Measurements from ENCODE around the gene CPNE5.

CPNE5 gene

GRCh38 chr6:36857325-36857724 lies 18.1 kb upstream of the CPNE5 start:
- no peak for DNase-seq (ENCODE audit: low read depth)

GRCh38 chr6:36856277-36856676 lies 17.0 kb upstream of the CPNE5 start:
- no peak for DNase-seq (ENCODE audit: low read depth)

GRCh38 chr6:36855750-36856149 lies 16.5 kb upstream of the CPNE5 start:
- no peak for DNase-seq (ENCODE audit: low read depth)

GRCh38 chr6:36853325-36853724 lies 14.1 kb upstream of the CPNE5 start:
- DNase-seq (ENCODE audit: low read depth): no peak

GRCh38 chr6:36852481-36853147 lies 13.4 kb upstream of the CPNE5 start:
- DNase-seq (ENCODE audit: low read depth): no peak

GRCh38 chr6:36851626-36852025 lies 12.4 kb upstream of the CPNE5 start:
- no peak for DNase-seq (ENCODE audit: low read depth)

- DNase-seq (ENCODE audit: low read depth): no peak
Observed at GRCh38 chr6:36851149-36851614, 11.9 kb upstream of the CPNE5 start.

- DNase-seq (ENCODE audit: low read depth): no peak
Observed at GRCh38 chr6:36850021-36850420, 10.8 kb upstream of the CPNE5 start.

- no peak for DNase-seq (ENCODE audit: low read depth)
Observed at GRCh38 chr6:36848658-36849441, 9.6 kb upstream of the CPNE5 start.

GRCh38 chr6:36847991-36848390 lies 8.7 kb upstream of the CPNE5 start:
- DNase-seq (ENCODE audit: low read depth): no peak

- DNase-seq (ENCODE audit: low read depth): no peak
Observed at GRCh38 chr6:36847152-36847551, 7.9 kb upstream of the CPNE5 start.

GRCh38 chr6:36845233-36845632 lies 6.0 kb upstream of the CPNE5 start:
- no peak for DNase-seq (ENCODE audit: low read depth)

- DNase-seq (ENCODE audit: low read depth): no peak
Observed at GRCh38 chr6:36844232-36845170, 5.3 kb upstream of the CPNE5 start.

- no peak for DNase-seq (ENCODE audit: low read depth)
Observed at GRCh38 chr6:36843170-36843569, 3.9 kb upstream of the CPNE5 start.

- no peak for DNase-seq (ENCODE audit: low read depth)
Observed at GRCh38 chr6:36841756-36842155, 2.5 kb upstream of the CPNE5 start.

- no peak for DNase-seq (ENCODE audit: low read depth)
Observed at GRCh38 chr6:36840432-36841403, 1.5 kb upstream of the CPNE5 start.

- peak; percentile 13 for DNase-seq (ENCODE audit: low read depth)
Observed at GRCh38 chr6:36839749-36840431, 646 bp upstream of the CPNE5 start.

- DNase-seq (ENCODE audit: low read depth): no peak
Observed at GRCh38 chr6:36837686-36838085, 1.6 kb downstream of the CPNE5 start.

GRCh38 chr6:36837022-36837339 lies 2.3 kb downstream of the CPNE5 start:
- DNase-seq (ENCODE audit: low read depth): no peak

GRCh38 chr6:36836111-36837021 lies 2.9 kb downstream of the CPNE5 start:
- DNase-seq (ENCODE audit: low read depth): no peak
